Heart left ventricle (tissue), 16 donors: ENCODE results near the gene CCNI. TPM values are rescaled to one million over a fixed set of nuclear protein-coding genes. Genes with fewer than 3 reads are reported as not detected.
"Not testable (repeated sequence)": the region's sequence is repeated elsewhere in the genome, so short reads cannot be mapped to it uniquely, and the experiment has no call there.

Experiments
- ATAC-seq, 4 donors: fragments of 200-7000 bp; cut with Tn5 transposase; one replicate each; pipeline ENCODE4 v1.9.1; 2020 to 2022; ENCODE audit warnings: moderate library complexity in 4 of 4, mild to moderate bottlenecking in 3 of 4, moderate number of reproducible peaks in 1 of 4
- DNase-seq, 5 donors: peaks; one replicate each; pipeline ENCODE4 v3.0.0-alpha.2; 2020
- H3K27ac ChIP-seq, 12 donors: fragments of 200-600 bp; sonication (generic) in 4 of 12; one replicate each; pipeline versions ENCODE4 v1.5.0 to v1.8.0; 2016 to 2022; ENCODE audit warnings: mild to moderate bottlenecking in 2 of 12
- H3K27me3 ChIP-seq, 9 donors: fragments of 200-600 bp; sonication (generic) in 2 of 9; one replicate each; pipeline versions ENCODE4 v1.5.1 to v1.8.0; 2016 to 2022; ENCODE audit warnings: mild to moderate bottlenecking in 3 of 9
- H3K36me3 ChIP-seq, 9 donors: fragments of 200-600 bp; sonication (generic) in 2 of 9; one replicate each; pipeline versions ENCODE4 v1.5.0 to v1.8.0; 2018 to 2022; ENCODE audit warnings: mild to moderate bottlenecking in 2 of 9
- H3K4me1 ChIP-seq, 12 donors: fragments of 200-600 bp; sonication (generic) in 4 of 12; one replicate each; pipeline versions ENCODE4 v1.5.0 to v1.8.0; 2016 to 2022; ENCODE audit warnings: mild to moderate bottlenecking in 3 of 12
- H3K4me3 ChIP-seq, 12 donors: fragments of 200-600 bp; sonication (generic) in 4 of 12; one replicate each; pipeline versions ENCODE4 v1.5.0 to v1.8.0; 2017 to 2022; ENCODE audit warnings: mild to moderate bottlenecking in 9 of 12, moderate library complexity in 4 of 12
- H3K9me3 ChIP-seq, 12 donors: fragments of 200-600 bp; sonication (generic) in 4 of 12; one replicate each; pipeline versions ENCODE4 v1.5.0 to v1.8.0; 2016 to 2022; ENCODE audit warnings: mild to moderate bottlenecking in 1 of 12
- POLR2A ChIP-seq, 2 donors: fragments of 450-650 bp; IDR thresholded peaks; one replicate each; pipeline ENCODE4 v1.6.1; 2017; ENCODE audit warnings: antibody characterized with exemption in 2 of 2, mild to moderate bottlenecking in 2 of 2, moderate library complexity in 2 of 2
- WGBS, 4 donors: extraction: QIAGEN DNeasy Blood & Tissue Kit in 2 of 4; methylation state at CpG; one replicate each; pipeline versions ENCODE4 v1.1.5 to v1.1.7; 2013 to 2018; 5-methylcytosine and 5-hydroxymethylcytosine counted together
- intact Hi-C, 10 donors: fragments of 100-400 bp; cut with DNase I; formaldehyde crosslinking; loops; one replicate each; pipeline versions ENCODE4 v1.11.1 to v1.14.2; 2022
- polyA plus RNA-seq, 2 donors: library from polyadenylated mRNA; stranded (reverse); fragments of 200-250 nt; gene quantifications; one replicate each; pipeline ENCODE4 v1.2.3, GENCODE V29; 2013
- total RNA-seq, 9 donors: library from RNA; depleted of rRNA in 2 of 9; stranded (reverse); fragments of >200 nt in 2 of 9; fragmentation: NEBNext Ultra II Directional in 3 of 9; extraction: Animal tissue kit (Norgen Biotek cat#: 25700) in 3 of 9; gene quantifications; one replicate each; pipeline versions ENCODE4 v1.1.0 to v1.2.4, GENCODE V29; 2016 to 2023
- TF ChIP-seq, protein P1 (sequence below), 12 donors: fragments of 200-600 bp; sonication (generic) in 4 of 12; IDR thresholded peaks; one replicate each; pipeline versions ENCODE4 v1.5.0 to v1.8.0; 2018 to 2022; ENCODE audit warnings: antibody characterized with exemption in 12 of 12, mild to moderate bottlenecking in 5 of 12
- donor health status: ischemic (EF 13 %, LVEDD 7.1; RV severe dilation, severe dysfunction).
- donor health status: healthy with polysubstance abuse.
- donor health status: DM: no; HTN: yes; CAD: no.
- donor health status: DM: no; HTN: no; CAD: no.
- donor health status: ischemic (EF 25% LVEDD 6.9; RV normal size, moderate dysfunction).
- donor health status: ischemic (EF 25% LVEDD 5.7; RV mildly dilated, moderate dysfunction).
- donor health status: healthy.
- donor health status: DM: yes; HTN: yes; CAD: no.
- donor health status: ischemic (EF 35%, LVEDD 5.7; RV mildly dilated, moderate dysfunction).
- donor health status: nonischemic (EF 11% LVEDD 7.7; RV severe dilation, severe dysfunction).
- donor health status: DM: yes; HTN: yes; CAD: no.
- donor health status: PGD.
- donor health status: ischemic (EF 29% LVEDD 5.4; RV normal size, mild dysfunction).
- donor health status: nonischemic (EF 23%, LVEDD 6.1; RV moderate dilation, normal function).

Gene CCNI
- total and polyA plus RNA-seq, 11 donors = 49.4 to 356 (median 299) TPM

GRCh38 chr4:77036206-77036605 is 39.6 kb downstream of the CCNI start:
- H3K4me3 ChIP-seq = no peak overlapping the region
- ATAC-seq = no peak
- no peak for DNase-seq
- no peak overlapping the region for H3K27ac ChIP-seq
- TF ChIP-seq, protein P1, sequence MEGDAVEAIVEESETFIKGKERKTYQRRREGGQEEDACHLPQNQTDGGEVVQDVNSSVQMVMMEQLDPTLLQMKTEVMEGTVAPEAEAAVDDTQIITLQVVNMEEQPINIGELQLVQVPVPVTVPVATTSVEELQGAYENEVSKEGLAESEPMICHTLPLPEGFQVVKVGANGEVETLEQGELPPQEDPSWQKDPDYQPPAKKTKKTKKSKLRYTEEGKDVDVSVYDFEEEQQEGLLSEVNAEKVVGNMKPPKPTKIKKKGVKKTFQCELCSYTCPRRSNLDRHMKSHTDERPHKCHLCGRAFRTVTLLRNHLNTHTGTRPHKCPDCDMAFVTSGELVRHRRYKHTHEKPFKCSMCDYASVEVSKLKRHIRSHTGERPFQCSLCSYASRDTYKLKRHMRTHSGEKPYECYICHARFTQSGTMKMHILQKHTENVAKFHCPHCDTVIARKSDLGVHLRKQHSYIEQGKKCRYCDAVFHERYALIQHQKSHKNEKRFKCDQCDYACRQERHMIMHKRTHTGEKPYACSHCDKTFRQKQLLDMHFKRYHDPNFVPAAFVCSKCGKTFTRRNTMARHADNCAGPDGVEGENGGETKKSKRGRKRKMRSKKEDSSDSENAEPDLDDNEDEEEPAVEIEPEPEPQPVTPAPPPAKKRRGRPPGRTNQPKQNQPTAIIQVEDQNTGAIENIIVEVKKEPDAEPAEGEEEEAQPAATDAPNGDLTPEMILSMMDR (IDR thresholded peaks at IDR 0.05) = no peak
- TF ChIP-seq POLR2A (IDR thresholded peaks at IDR 0.05) = no peak
- intact Hi-C loops = no loop called here
- H3K9me3 ChIP-seq = no peaks in the 10 kb centered on the region
- peaks cover 0 to 13% (median 0%) of the 10 kb centered on the region in 12 donors for H3K4me1 ChIP-seq
- no peaks in the 10 kb centered on the region for H3K27me3 ChIP-seq
- H3K36me3 ChIP-seq = peaks cover 0 to 95% (median 73%) of the 10 kb centered on the region in 9 donors
- WGBS, 4 donors = 91 to 95% (median 94%) methylated on average over 2 of the region's 2 CpGs

DNA sequence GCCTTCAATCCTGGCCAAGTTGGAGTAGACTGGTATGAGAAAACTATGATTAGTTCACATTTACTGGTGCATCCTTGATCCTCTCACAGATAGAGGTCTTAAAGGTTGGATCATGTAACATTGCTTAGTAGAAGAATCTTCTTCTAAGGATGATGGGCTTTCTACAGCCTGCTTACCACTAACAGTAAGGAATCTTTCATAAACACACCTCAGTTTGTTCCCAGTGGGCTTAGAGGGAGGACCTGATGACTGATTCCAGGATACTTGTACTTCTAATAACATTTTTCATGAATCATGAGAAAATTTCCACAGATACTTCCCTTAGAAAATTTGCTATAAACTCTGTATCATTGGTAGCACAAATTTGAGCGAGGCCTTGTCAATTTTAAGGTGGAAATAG is 40.6 kb downstream of the CCNI start:
- DNase-seq (no peak), ATAC-seq (no peak)
- intact Hi-C loops = no loop called here
- Histone ChIP-seq H3K27me3 (no peaks in the 10 kb centered on the region), H3K9me3 (no peaks in the 10 kb centered on the region), H3K27ac (no peak overlapping the region), H3K4me3 (no peak overlapping the region), H3K36me3 (peaks cover 0 to 98% (median 77%) of the 10 kb centered on the region in 9 donors), H3K4me1 (peaks cover 0 to 3% (median 0%) of the 10 kb centered on the region in 12 donors)
- TF ChIP-seq, protein P1 (IDR thresholded peaks at IDR 0.05) = no peak
- no peak for TF ChIP-seq POLR2A (IDR thresholded peaks at IDR 0.05)
- WGBS, 4 donors = 97 to 100% (median 99%) methylated on average over 1 of the region's 1 CpG

- Histone ChIP-seq H3K4me3 (no peak overlapping the region), H3K27me3 (no peaks in the 10 kb centered on the region), H3K9me3 (no peaks in the 10 kb centered on the region), H3K36me3 (peaks cover 0 to 100% (median 93%) of the 10 kb centered on the region in 9 donors), H3K27ac (no peak overlapping the region), H3K4me1 (no peaks in the 10 kb centered on the region)
- ATAC-seq (no peak), DNase-seq (no peak)
- intact Hi-C loops = no loop called here
- no peak for TF ChIP-seq POLR2A (IDR thresholded peaks at IDR 0.05)
- TF ChIP-seq, protein P1 (IDR thresholded peaks at IDR 0.05) = no peak
- 91 to 96% (median 93%) methylated on average over 5 of the region's 5 CpGs for WGBS, 4 donors
Measured at GRCh38 chr4:77031544-77031943, 44.2 kb downstream of the CCNI start.

DNA sequence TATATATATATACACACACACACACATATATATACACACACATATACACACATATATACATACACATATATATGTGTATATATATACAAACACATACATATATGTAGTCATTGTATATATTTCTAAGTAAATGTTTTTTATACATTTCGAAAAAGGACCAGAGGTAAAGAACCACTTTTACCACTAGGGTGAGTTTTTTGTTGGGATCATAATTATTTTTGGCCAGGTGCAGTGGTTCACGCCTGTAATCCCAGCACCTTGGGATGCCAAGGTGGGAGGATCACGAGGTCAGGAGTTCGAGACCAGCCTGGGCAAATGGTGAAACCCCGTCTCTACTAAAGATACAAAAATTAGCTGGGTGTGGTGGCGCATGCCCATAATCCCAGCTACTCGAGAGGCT is 46.0 kb downstream of the CCNI start:
- ATAC-seq, H3K27me3 ChIP-seq, H3K27ac ChIP-seq, H3K4me1 ChIP-seq, H3K9me3 ChIP-seq, DNase-seq, intact Hi-C loops, H3K4me3 ChIP-seq: not testable (repeated sequence)
- WGBS, 4 donors = 94 to 98% (median 97%) methylated on average over 7 of the region's 7 CpGs
- H3K36me3 ChIP-seq = peaks cover 0 to 100% (median 92%) of the 10 kb centered on the region in 9 donors

- Histone ChIP-seq H3K27ac (no peak overlapping the region), H3K9me3 (no peaks in the 10 kb centered on the region), H3K27me3 (no peaks in the 10 kb centered on the region), H3K4me3 (no peak overlapping the region), H3K36me3 (peaks cover 0 to 100% (median 91%) of the 10 kb centered on the region in 9 donors), H3K4me1 (no peaks in the 10 kb centered on the region)
- intact Hi-C loops = no loop called here
- WGBS, 4 donors = 88 to 95% (median 91%) methylated on average over 2 of the region's 2 CpGs
- ATAC-seq = no peak
- TF ChIP-seq, protein P1 (IDR thresholded peaks at IDR 0.05) = no peak
- no peak for TF ChIP-seq POLR2A (IDR thresholded peaks at IDR 0.05)
- DNase-seq = no peak
Measured at GRCh38 chr4:77028246-77028645, 47.5 kb downstream of the CCNI start.
